Breast epithelium (tissue), 3 donors: Measurements from ENCODE around the gene INO80E.

Experiments
- POLR2A ChIP-seq: fragments of 450-650 bp; IDR thresholded peaks from one replicate; pipeline ENCODE4 v1.6.1; 2016; ENCODE audit warnings: antibody characterized with exemption, mild to moderate bottlenecking, moderate library complexity
- TF ChIP-seq, protein P1 (sequence below), 3 donors: fragments of 450-650 bp; IDR thresholded peaks; one replicate each; pipeline ENCODE4 v1.5.1; 2016 to 2017; ENCODE audit warnings: antibody characterized with exemption in 3 of 3, mild to moderate bottlenecking in 3 of 3, moderate library complexity in 3 of 3

DNA sequence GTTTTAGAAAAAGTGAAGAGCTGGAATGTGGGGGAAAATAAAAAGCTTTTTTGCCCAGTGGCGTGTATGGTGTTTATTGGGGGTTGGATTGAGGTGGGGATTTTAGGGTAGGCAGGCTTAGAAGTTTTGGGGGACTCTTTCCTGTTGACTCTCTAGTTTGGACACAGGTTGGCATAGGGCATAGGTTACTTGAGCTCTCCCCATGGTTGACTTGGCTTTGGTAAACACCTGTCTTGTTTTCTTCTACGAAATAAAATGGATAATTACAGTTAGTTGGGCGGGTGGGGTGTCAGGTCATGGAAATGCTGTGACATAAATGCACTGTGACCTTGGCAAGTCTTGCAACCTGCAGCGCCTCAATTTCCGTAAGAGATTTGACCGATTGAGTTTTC is 23.1 kb upstream of the INO80E start:
- TF ChIP-seq POLR2A, result no peak
- TF ChIP-seq, protein P1, sequence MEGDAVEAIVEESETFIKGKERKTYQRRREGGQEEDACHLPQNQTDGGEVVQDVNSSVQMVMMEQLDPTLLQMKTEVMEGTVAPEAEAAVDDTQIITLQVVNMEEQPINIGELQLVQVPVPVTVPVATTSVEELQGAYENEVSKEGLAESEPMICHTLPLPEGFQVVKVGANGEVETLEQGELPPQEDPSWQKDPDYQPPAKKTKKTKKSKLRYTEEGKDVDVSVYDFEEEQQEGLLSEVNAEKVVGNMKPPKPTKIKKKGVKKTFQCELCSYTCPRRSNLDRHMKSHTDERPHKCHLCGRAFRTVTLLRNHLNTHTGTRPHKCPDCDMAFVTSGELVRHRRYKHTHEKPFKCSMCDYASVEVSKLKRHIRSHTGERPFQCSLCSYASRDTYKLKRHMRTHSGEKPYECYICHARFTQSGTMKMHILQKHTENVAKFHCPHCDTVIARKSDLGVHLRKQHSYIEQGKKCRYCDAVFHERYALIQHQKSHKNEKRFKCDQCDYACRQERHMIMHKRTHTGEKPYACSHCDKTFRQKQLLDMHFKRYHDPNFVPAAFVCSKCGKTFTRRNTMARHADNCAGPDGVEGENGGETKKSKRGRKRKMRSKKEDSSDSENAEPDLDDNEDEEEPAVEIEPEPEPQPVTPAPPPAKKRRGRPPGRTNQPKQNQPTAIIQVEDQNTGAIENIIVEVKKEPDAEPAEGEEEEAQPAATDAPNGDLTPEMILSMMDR (IDR thresholded peaks at IDR 0.05), result no peak
